WTC11 (cell line): ENCODE data around the gene ZFP69B. TPM values are rescaled to one million over a fixed set of nuclear protein-coding genes. Genes with fewer than 3 reads are reported as not detected.
A peak's percentile ranks its signal among the peaks of the same experiment; 100 is the strongest.

Experiments used
- ERG ChIP-seq: fragments of 250-450 bp; sonication (Bioruptor Pico); IDR thresholded peaks from 2 replicates; pipeline ENCODE4 v1.8.0; 2021; ENCODE audit warnings: mild to moderate bottlenecking
- NR3C1 ChIP-seq: sonication (generic); formaldehyde crosslinking; conservative IDR thresholded peaks from 2 replicates; pipeline ENCODE4 v1.8.1; 2023; ENCODE audit warnings: low read depth, mild to moderate bottlenecking, missing genetic modification reagents
- PREB ChIP-seq: sonication (generic); formaldehyde crosslinking; IDR thresholded peaks from 2 replicates; pipeline ENCODE4 v1.8.1; 2022; ENCODE audit warnings: mild to moderate bottlenecking, missing genetic modification reagents, moderate library complexity, borderline replicate concordance
- TCF7 ChIP-seq: sonication (generic); formaldehyde crosslinking; IDR thresholded peaks from 2 replicates; pipeline ENCODE4 v1.8.0; 2022; ENCODE audit warnings: mild to moderate bottlenecking, low read depth, missing genetic modification reagents, moderate library complexity
- total RNA-seq: library from RNA; stranded (reverse); gene quantifications from 3 replicates; pipeline ENCODE4 v1.2.3, GENCODE V29; 2021
- TF ChIP-seq, protein P1 (sequence below): sonication (generic); formaldehyde crosslinking; IDR thresholded peaks from 2 replicates; pipeline ENCODE4 v1.8.0; 2023; ENCODE audit warnings: missing genetic modification reagents, mild to moderate bottlenecking, borderline replicate concordance

The ZFP69B gene
- total RNA-seq, 1 experiment from 2014 or later, result 8.2 TPM

DNA sequence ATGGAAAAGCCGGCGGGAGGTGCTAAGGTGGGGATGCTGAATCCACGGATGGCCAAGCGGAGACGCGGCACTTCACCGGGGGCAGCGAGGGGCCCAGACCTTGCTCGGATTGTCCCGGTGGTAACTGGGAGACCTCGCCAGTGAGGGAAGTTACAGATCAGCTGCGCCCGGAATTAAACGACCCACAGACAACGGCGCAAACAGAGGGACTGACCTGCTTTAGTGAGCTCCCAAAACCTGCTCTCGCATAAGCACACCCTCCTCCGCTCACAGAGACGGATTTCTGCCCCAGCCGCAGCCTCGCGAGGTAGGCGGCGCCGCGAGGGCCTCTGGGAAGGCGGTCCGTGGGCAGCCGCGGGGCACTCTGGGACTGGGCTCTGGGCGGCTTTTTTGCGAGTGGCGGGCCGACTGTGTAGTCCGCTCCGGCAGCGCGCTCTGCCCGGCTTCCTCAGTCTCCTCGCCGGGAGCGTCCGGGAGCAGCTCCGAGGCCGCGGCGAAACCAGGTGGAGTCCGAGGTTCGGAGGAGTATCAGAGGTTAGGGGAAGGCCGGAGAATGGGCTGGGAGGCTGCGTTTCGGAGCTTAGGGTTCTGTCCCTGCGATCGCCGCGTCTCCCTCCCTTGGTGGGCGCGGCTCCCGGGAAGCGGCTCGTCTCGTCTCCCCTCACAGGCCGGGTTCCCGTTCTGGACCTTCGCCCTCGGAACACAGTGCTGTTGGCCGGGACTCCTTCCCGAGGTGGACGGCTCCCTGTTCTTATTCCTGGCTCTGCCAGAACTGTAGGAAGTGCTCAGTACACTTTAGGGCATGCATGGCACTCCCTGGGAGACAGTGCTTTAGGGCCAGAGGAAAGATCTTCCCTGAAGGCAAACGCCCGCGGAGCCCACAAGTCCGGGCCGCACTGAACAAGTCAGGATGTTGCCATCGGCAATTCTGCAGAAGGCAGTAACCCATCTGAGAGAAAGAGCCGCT lies 58.4 kb downstream of the ZFP69B start, which contains the start of gene EXO5 (continued):
- TF ChIP-seq PREB, result 0 out of 2 replicates have a peak, but pooled peaks have one; percentile 30
- no peak for TF ChIP-seq TCF7 (CRISPR knock-in tag)
- TF ChIP-seq ERG (CRISPR knock-in tag), result no peak
- TF ChIP-seq, protein P1, sequence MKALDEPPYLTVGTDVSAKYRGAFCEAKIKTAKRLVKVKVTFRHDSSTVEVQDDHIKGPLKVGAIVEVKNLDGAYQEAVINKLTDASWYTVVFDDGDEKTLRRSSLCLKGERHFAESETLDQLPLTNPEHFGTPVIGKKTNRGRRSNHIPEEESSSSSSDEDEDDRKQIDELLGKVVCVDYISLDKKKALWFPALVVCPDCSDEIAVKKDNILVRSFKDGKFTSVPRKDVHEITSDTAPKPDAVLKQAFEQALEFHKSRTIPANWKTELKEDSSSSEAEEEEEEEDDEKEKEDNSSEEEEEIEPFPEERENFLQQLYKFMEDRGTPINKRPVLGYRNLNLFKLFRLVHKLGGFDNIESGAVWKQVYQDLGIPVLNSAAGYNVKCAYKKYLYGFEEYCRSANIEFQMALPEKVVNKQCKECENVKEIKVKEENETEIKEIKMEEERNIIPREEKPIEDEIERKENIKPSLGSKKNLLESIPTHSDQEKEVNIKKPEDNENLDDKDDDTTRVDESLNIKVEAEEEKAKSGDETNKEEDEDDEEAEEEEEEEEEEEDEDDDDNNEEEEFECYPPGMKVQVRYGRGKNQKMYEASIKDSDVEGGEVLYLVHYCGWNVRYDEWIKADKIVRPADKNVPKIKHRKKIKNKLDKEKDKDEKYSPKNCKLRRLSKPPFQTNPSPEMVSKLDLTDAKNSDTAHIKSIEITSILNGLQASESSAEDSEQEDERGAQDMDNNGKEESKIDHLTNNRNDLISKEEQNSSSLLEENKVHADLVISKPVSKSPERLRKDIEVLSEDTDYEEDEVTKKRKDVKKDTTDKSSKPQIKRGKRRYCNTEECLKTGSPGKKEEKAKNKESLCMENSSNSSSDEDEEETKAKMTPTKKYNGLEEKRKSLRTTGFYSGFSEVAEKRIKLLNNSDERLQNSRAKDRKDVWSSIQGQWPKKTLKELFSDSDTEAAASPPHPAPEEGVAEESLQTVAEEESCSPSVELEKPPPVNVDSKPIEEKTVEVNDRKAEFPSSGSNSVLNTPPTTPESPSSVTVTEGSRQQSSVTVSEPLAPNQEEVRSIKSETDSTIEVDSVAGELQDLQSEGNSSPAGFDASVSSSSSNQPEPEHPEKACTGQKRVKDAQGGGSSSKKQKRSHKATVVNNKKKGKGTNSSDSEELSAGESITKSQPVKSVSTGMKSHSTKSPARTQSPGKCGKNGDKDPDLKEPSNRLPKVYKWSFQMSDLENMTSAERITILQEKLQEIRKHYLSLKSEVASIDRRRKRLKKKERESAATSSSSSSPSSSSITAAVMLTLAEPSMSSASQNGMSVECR, result 0 out of 2 replicates have a peak, but pooled peaks have one; percentile 48
- no peak for TF ChIP-seq NR3C1 (CRISPR knock-in tag)

Other genes starting within 250 kb of the ZFP69B start
- not detected in 3 replicates for gene TMCO2, start 202.5 kb upstream of the ZFP69B start, total RNA-seq
- 27.0 to 31.7 TPM (median 28.9 TPM) in 3 replicates for gene ZMPSTE24, start 192.2 kb upstream of the ZFP69B start, total RNA-seq
- 4.2 to 5.5 TPM (median 4.7 TPM) in 3 replicates for gene COL9A2, start 133.2 kb upstream of the ZFP69B start, total RNA-seq
- gene SMAP2, start 76.7 kb upstream of the ZFP69B start, total RNA-seq, result 4.9 to 5.7 TPM (median 5.7 TPM) in 3 replicates
- gene ZFP69, start 26.8 kb downstream of the ZFP69B start, total RNA-seq, result 3.2 to 3.9 TPM (median 3.6 TPM) in 3 replicates
- gene EXO5, start 58.3 kb downstream of the ZFP69B start, total RNA-seq, result 5.5 to 9.8 TPM (median 8.7 TPM) in 3 replicates
- 5.0 to 9.8 TPM (median 7.7 TPM) in 3 replicates for gene ZNF684, start 81.2 kb downstream of the ZFP69B start, total RNA-seq
- gene RIMS3, start 215.2 kb downstream of the ZFP69B start, total RNA-seq, result 19.8 to 19.9 TPM (median 19.8 TPM) in 3 replicates
- gene NFYC, start 241.2 kb downstream of the ZFP69B start, total RNA-seq, result 46.5 to 47.5 TPM (median 47.4 TPM) in 3 replicates